Stimulated activated naive B cell treated with anti-CD40 and anti-IgM and Interleukin-4, amounts not matched to agents 10 μg/mL and 1 μg/mL and 100 μg/mL, for 72 hours (primary cell): Measurements from ENCODE around the gene RADIL.

ENCODE experiments used
- ATAC-seq, 2 donors: fragments of 150-1000 bp; cut with Tn5 transposase; replicated peaks; 2 replicates each; pipeline ENCODE4 v1.10.0; 2021; ENCODE audit warnings: moderate library complexity in 1 of 2
- DNase-seq: peaks from one replicate; pipeline ENCODE4 v3.0.0; 2021
- H3K27ac Mint-ChIP-seq: one replicate; pipeline ENCODE4 v1.8.0; 2022; ENCODE audit warnings: mild to moderate bottlenecking, mixed read lengths
- H3K27me3 Mint-ChIP-seq, 2 donors: one replicate each; pipeline ENCODE4 v1.8.0; 2022; ENCODE audit warnings: mixed read lengths in 2 of 2
- H3K36me3 Mint-ChIP-seq, 2 donors: one replicate each; pipeline ENCODE4 v1.8.0; 2022; ENCODE audit warnings: mixed read lengths in 2 of 2, mild to moderate bottlenecking in 1 of 2
- H3K4me1 Mint-ChIP-seq, 2 donors: one replicate each; pipeline ENCODE4 v1.8.0; 2022; ENCODE audit warnings: mixed read lengths in 2 of 2, mild to moderate bottlenecking in 1 of 2
- H3K4me3 Mint-ChIP-seq, 2 donors: one replicate each; pipeline ENCODE4 v1.8.0; 2022; ENCODE audit warnings: mild to moderate bottlenecking in 2 of 2, mixed read lengths in 2 of 2, moderate library complexity in 1 of 2
- H3K9me3 Mint-ChIP-seq, 2 donors: one replicate each; pipeline ENCODE4 v1.8.0; 2022; ENCODE audit warnings: mixed read lengths in 2 of 2, mild to moderate bottlenecking in 1 of 2

RADIL gene

DNA sequence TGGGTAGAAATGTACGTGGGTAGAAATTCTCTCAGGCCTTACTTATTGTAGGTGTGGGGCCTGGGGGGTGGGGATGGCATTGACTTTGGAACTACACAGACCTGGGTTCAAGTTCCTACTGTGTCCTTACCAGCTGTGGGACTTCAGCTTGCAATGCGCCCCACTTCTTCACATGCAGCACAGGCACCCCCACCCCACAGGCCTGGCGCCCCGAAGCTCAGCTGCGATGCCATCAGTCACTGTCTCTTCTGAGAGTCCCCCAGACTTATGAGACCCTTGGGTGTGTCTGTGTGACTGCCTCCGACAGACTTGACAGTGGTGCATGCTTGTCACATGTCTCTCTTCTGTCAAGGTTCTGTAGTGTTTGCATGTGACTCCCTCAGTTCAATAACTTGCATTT is 111.2 kb downstream of the RADIL start:
- Mint-ChIP-seq H3K4me3 (no peak overlapping the region), H3K27me3 (no peaks in the 10 kb centered on the region), H3K9me3 (no peaks in the 10 kb centered on the region), H3K36me3 (peaks cover 11 to 26% of the 10 kb centered on the region in 2 donors), H3K4me1 (peaks cover 22 to 26% of the 10 kb centered on the region in 2 donors), H3K27ac (peak overlapping the region; percentile 25)
- no peak for DNase-seq
- ATAC-seq, result no peak

DNA sequence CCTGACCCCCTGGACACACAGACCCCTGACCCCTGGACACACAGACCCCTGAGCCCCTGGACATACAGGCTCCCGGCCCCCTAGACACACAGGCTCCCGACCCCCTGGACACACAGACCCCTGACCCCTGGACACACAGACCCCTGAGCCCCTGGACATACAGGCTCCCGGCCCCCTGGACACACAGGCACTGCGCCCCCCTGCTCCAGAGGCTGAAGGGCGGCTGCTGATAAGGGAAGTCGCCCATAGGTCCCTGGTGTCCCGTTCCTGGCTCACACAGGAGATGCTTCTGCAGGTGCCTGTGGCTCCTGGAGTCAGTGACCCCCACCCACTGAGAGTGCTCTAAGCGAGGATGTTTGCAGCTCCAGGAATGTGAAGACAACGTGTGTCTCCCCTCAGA is 111.8 kb downstream of the RADIL start:
- H3K4me3 Mint-ChIP-seq, result no peak overlapping the region
- no peak for ATAC-seq
- no peaks in the 10 kb centered on the region for H3K27me3 Mint-ChIP-seq
- no peak overlapping the region for H3K27ac Mint-ChIP-seq
- peaks cover 11 to 22% of the 10 kb centered on the region in 2 donors for H3K36me3 Mint-ChIP-seq
- H3K9me3 Mint-ChIP-seq, result no peaks in the 10 kb centered on the region
- H3K4me1 Mint-ChIP-seq, result peaks cover 18 to 22% of the 10 kb centered on the region in 2 donors
- DNase-seq, result no peak

DNA sequence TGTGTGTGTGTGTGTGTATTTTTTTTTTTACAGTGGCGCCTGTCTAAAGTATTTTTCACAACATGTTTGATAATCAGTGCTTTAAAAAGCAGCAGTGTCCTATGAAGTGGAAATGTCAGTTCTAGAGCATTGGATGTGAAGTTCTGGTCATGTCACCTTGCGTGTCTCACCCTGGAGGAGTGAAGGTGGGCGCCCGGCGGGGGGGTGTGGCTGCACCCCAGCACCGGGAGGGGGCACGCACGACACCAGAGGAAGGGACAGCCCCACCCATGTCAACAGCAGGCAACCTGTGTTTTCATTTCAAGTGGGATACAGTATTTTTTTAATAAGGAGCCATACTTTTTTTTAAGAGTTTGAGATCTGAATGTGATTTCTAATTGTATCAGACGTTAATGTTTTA is 112.6 kb downstream of the RADIL start:
- Mint-ChIP-seq H3K9me3 (no peaks in the 10 kb centered on the region), H3K4me3 (no peak overlapping the region)

DNA sequence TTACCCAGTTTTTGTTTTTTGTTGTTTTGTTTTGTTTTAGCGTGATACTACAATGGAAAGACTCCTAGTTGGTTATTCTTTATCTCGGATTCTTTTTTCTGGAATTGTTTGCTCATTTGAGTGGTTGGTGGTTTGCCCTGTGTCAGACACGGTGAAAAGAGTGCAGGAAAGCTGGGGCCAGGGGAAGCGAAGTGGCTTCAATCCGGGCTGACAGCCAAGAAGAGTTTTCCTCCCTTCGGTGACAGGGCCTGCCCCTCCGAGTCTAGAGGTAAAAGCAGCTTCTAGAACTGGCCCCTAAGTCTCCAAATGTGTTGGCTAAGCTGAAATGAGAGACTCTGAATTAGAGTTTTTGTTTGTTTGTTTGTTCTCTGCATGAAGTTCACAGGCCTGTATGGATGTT is 113.8 kb downstream of the RADIL start:
- ATAC-seq (no peak), DNase-seq (no peak)
- Mint-ChIP-seq H3K9me3 (no peaks in the 10 kb centered on the region), H3K36me3 (peaks cover 10 to 18% of the 10 kb centered on the region in 2 donors), H3K27ac (no peak overlapping the region), H3K27me3 (no peaks in the 10 kb centered on the region), H3K4me3 (no peak overlapping the region), H3K4me1 (peaks cover 15% of the 10 kb centered on the region in 2 donors)

More for the DNA sequence above, 112.6 kb downstream of the RADIL start:
- Mint-ChIP-seq H3K27ac (no peak overlapping the region), H3K4me1 (peaks cover 15 to 17% of the 10 kb centered on the region in 2 donors), H3K36me3 (peaks cover 13 to 21% of the 10 kb centered on the region in 2 donors), H3K27me3 (no peaks in the 10 kb centered on the region)
- no peak for ATAC-seq
- DNase-seq, result no peak

DNA sequence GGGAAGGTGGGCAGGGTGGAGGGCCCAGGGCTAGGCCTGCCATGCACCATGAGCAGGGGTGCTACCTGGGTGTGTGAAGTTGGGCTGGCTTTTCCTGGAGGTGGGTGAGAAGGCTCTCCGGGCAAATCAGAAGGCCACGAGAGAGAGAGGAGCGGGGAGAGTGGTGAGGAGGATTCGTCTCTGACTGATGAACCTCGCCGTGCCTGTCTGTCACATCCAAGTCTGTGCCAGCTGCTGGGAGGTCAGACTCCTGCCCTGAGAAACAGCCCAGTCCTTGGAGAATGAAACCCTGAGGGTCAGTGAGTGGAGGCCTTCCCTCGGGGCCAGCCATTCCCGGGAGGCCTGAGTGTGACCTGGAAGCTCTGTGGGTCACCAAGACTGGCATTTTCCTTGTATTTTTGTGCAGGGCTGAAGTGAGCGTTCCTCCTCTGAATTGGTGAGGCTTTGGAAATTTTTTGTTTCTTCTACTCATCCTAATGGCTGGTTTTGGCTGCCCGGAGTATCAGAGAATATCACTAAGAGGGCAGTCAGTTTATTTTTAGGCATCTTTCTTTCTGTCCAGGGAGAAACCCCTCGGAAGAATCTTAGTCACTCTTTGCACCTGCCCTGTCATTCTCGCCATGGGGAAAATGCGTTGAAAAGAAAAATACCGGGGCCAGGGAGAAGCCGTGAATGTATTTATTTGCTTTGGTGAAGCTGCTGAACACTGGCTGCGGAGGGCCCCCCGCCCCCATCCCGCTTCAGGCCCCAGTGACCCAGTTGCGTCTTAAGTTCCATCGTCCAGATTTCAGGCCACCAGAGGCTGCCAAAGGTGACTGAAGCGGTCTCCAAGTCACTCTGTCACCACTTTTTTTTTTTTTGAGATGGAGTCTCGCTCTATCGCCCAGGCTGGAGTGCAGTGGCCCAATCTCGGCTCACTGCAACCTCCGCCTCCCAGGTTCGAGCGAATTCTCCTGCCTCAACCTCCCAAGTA is 114.6 kb downstream of the RADIL start:
- DNase-seq, result no peak
- Mint-ChIP-seq H3K36me3 (peaks cover 12 to 20% of the 10 kb centered on the region in 2 donors), H3K9me3 (no peaks in the 10 kb centered on the region), H3K27me3 (no peaks in the 10 kb centered on the region), H3K4me3 (no peak overlapping the region), H3K27ac (peak overlapping the region; percentile 25), H3K4me1 (peaks cover 6 to 7% of the 10 kb centered on the region in 2 donors)
- ATAC-seq, result no peak

DNA sequence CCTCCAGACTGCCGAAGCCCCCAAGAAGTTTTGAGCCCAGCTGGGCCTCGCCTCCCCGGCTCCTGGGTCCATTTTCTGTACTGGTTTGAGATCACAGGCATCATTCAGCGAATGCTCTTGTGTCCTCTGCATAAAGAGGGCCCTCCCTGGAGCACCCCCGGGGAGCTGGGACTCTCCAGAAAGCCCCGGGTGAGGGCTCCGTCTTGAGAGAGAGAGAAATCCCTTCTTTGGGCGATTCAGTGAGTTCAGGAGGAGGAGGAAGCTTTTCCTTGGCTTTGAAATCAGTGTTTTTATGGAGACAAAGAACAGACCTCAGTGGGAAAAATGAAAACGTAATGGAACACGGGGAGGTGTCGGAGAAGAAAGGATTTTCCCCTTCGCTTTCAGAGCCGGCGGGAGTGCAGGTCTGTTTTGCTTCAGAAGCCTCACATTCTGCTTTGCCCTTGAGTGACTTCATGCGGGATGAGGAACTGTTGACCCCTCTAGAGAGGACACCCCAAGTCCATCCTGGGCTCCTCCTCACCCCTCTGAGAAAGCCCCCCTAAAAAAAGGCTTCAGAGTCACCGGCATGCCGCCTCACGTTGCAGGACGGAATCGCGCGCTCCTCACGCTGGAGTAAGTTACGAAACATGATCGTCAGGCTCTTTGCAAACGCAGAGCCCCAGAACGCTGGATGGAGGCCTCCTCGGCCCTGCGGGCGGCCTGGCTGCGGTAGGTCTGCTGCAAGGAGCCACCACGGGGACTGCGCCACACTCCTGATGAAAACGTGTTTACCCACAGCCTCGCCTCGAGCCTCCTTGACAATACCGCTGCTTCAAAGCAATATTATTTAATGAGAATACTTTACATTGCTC is 116.6 kb downstream of the RADIL start:
- peaks cover 26 to 35% of the 10 kb centered on the region in 2 donors for H3K36me3 Mint-ChIP-seq
- H3K27me3 Mint-ChIP-seq, result no peaks in the 10 kb centered on the region
- DNase-seq (no peak), ATAC-seq (no peak)
- peaks cover 0 to 3% of the 10 kb centered on the region in 2 donors for H3K4me1 Mint-ChIP-seq
- peak overlapping the region; percentile 56 for H3K27ac Mint-ChIP-seq
- no peak overlapping the region for H3K4me3 Mint-ChIP-seq
- no peaks in the 10 kb centered on the region for H3K9me3 Mint-ChIP-seq

DNA sequence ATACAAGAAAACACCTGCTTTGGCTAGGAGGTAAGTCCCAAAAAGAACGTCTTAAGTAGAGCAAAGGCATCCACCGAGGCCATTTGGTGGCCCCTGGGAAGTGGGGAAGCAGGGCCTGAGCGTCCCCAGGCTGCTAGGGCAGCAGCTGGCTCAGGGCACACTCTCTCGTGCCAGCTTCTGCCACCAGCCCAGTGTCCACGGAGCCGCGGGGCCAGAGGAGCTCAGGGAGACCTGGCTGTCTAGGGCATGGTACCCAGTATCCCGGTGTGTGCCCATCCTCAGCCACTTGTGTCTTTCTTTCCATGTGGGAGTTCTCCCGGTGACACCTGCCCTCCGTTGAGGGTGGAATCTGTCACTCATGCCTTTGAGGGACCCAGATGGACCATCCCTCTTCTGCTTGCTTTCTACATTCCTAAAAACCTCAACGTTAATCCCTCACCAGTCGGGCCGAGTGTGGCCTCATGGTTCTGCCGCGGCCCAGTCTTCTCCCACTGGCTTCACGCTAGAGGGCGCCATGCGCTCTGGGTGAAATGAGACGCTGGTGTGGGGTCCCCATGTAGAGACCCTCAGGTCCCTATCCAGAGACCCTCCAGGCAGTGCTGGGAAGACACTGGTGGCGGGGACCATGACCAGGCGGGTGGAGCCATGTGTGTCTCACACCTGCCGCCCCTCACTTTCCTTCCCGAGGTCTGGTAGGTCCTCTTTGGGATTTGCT is 117.6 kb downstream of the RADIL start:
- H3K9me3 Mint-ChIP-seq, result no peaks in the 10 kb centered on the region
- DNase-seq (no peak), ATAC-seq (no peak)
- peaks cover 35 to 45% of the 10 kb centered on the region in 2 donors for H3K36me3 Mint-ChIP-seq
- no peak overlapping the region for H3K4me3 Mint-ChIP-seq
- no peaks in the 10 kb centered on the region for H3K27me3 Mint-ChIP-seq
- peaks cover 0 to 3% of the 10 kb centered on the region in 2 donors for H3K4me1 Mint-ChIP-seq
- no peak overlapping the region for H3K27ac Mint-ChIP-seq

DNA sequence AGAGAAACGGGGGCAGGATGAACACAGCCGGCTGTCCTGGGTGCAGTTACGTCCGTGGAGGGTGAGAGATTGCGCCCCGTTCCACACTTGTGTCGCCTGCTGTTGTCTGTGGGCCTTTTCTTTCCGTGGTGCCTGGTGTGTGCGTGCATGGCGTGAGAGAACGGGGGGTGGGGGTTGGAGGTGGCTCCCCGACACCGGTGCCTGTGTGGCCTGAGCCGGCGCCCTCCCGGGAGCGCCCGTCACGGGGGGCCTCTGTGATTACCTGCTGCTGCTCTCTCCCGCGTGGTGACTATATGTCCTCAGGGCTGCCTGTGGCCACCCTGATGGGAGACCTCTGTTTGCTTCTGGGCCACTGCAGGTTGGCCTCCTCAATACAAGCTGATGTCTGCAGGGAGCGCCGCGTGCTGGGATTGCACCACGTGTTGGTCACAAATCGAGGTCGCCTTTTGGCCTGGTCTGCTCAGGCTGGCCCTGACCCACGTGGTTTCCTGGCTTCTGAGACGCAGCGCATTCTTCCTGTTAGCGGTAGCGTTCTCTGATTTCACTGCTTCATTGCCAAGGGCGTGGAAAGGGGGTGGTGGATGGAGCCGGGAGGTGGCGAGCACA is 119.0 kb downstream of the RADIL start:
- no peaks in the 10 kb centered on the region for H3K27me3 Mint-ChIP-seq
- H3K4me3 Mint-ChIP-seq, result no peak overlapping the region
- no peak for DNase-seq
- ATAC-seq, result no peak
- peaks cover 0 to under 1% of the 10 kb centered on the region in 2 donors for H3K4me1 Mint-ChIP-seq
- H3K9me3 Mint-ChIP-seq, result no peaks in the 10 kb centered on the region
- peak overlapping the region; percentile 70 for H3K27ac Mint-ChIP-seq
- peaks cover 39 to 45% of the 10 kb centered on the region in 2 donors for H3K36me3 Mint-ChIP-seq

DNA sequence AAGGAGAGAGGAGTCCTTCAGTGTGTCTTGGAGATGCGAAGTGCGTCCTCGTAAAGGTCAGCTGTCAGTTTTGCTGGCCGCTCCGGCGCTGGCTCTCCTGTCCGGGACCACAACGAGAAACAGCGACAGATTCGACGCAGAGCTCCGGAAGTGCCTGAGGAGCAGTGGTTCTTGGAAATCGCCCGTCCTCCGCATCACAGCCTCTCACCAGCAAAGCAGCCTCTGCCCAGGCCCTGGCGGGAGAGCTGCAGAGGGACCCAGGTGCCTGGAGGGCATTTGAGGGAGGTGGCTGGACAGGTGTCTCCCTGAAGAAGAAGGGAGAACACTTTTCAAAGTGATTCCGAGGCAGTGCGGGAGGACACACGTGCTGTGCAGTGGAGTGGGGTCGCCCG is 119.7 kb downstream of the RADIL start:
- ATAC-seq (no peak), DNase-seq (no peak)
- Mint-ChIP-seq H3K4me1 (no peaks in the 10 kb centered on the region), H3K9me3 (no peaks in the 10 kb centered on the region), H3K27me3 (no peaks in the 10 kb centered on the region), H3K36me3 (peaks cover 44 to 46% of the 10 kb centered on the region in 2 donors), H3K4me3 (peak overlapping the region in 1 of 2 donors; percentile 22), H3K27ac (peak overlapping the region; percentile 25)

DNA sequence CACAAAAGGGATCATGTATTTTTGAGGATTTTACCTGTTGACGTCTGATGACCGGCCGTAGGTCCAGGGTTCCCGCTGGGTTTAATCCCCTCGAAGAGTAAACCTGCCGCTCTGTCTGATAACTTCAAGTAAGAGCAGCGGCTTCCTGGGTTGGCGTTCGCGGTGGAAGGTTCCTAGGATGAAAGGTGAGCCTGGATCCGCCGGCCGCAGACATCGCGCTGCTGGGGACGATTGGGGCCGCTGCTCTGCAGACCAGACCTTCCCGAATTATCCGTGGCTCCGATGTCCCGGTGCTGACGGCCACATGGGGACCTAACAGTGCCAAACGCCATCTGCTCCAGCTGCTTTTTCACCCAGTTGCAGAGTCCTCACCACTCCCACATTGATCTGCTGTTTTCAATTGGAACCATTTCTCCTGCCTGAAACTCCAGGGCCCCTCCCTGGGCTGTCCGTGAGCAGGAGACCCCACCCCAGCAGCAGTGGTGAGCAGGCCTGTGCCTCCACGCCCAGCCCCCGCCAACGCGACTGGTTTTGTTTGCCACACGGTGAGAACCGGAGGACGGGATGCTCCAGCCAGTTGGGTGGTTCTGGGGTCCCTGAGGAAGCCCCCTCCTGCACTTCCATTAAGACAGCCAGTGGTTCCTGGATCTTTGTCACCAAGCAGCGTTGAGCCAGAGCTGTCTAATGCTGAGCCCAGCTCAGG is 120.3 kb downstream of the RADIL start:
- ATAC-seq (no peak), DNase-seq (no peak)
- Mint-ChIP-seq H3K36me3 (peaks cover 44 to 46% of the 10 kb centered on the region in 2 donors), H3K27me3 (no peaks in the 10 kb centered on the region), H3K4me1 (no peaks in the 10 kb centered on the region), H3K27ac (no peak overlapping the region), H3K4me3 (peak overlapping the region in 1 of 2 donors; percentile 10), H3K9me3 (no peaks in the 10 kb centered on the region)

DNA sequence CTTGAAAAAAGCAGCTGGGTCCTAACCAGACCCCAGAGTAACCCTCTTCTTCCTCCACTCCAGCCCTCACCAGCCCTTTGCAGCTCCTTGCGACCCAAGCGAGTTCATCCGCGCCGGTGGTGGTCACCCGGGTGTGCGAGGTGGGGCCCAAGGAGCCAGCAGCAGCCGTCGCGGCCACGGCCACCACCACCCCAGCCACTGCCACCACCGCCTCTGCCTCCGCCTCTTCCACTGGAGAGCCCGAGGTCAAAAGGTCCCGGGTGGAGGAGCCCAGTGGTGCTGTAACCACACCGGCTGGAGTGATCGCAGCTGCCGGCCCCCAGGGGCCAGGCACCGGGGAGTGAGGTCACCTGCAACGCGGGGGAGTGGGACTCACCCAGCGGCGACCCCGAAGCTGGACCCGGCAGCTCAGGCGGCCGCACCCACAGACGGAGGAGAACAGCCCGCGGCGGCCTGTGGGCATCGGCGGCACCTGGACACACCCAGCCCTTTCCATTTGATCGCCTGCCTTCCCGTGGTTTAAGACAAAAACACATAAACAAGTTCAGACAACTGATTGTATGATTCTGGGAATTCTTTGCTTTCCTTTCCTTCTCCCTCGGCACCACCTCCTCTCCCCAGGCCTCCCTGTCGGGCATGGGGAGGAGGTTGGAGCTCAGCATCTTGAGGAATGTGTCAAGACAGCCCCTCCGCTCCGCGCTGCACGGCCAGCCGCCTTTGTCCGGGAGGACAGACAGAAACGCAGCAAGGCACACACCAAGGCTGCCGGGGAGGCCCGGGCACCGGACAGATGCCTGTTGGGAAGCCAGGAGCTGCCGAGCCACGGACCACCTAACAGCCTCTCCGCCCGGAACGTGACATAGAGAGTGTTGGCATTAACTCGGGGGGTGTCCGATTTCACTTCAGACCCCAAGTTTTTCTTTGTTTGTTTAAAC is 121.1 kb downstream of the RADIL start:
- Mint-ChIP-seq H3K27ac (peak overlapping the region; percentile 81), H3K27me3 (no peaks in the 10 kb centered on the region), H3K4me1 (no peaks in the 10 kb centered on the region), H3K9me3 (no peaks in the 10 kb centered on the region), H3K36me3 (peaks cover 41 to 44% of the 10 kb centered on the region in 2 donors), H3K4me3 (peak overlapping the region in 1 of 2 donors; percentile 41)
- DNase-seq (no peak), ATAC-seq (no peak)

DNA sequence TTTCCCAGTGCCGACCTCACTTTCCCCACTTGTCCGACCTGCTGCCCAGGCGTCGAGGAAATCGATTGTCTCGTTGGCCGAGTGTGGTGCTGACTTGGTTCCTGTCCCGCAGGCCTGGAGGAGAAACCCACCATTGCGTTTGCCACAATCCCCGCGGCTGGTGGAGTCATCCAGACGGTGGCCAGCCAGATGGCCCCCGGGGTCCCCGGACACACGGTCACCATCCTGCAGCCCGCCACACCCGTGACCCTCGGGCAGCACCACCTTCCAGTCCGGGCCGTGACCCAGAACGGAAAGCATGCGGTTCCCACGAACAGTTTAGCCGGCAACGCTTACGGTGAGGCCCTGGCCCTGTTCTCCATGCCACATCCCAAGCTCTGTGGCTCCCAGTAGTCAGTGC is 122.6 kb downstream of the RADIL start:
- DNase-seq (no peak), ATAC-seq (no peak)
- Mint-ChIP-seq H3K4me3 (no peak overlapping the region), H3K27ac (peak overlapping the region; percentile 25), H3K27me3 (no peaks in the 10 kb centered on the region), H3K4me1 (no peaks in the 10 kb centered on the region), H3K9me3 (no peaks in the 10 kb centered on the region), H3K36me3 (peaks cover 39 to 50% of the 10 kb centered on the region in 2 donors)
